ENCODE measurements around the gene HRH3. TPM values are rescaled to one million over a fixed set of nuclear protein-coding genes. Genes with fewer than 3 reads are reported as not detected.

Gene HRH3
- total RNA-seq, 1 donor from 2014 or later = not detected

- no peak for TF ChIP-seq CTCF (conservative IDR thresholded peaks at IDR 0.05; ENCODE audit: low read depth, low read length)
- DNase-seq (ENCODE audit: low read depth) = no peak
Observed at GRCh38 chr20:62205618-62206387, 14.3 kb downstream of the HRH3 start.

GRCh38 chr20:62203378-62204030 lies 16.6 kb downstream of the HRH3 start:
- no peak for TF ChIP-seq CTCF (conservative IDR thresholded peaks at IDR 0.05; ENCODE audit: low read depth, low read length)
- no peak for DNase-seq (ENCODE audit: low read depth)
- no peak overlapping the region for H3K4me3 ChIP-seq (ENCODE audit: low read depth, low read length)

More at GRCh38 chr20:62205618-62206387, 14.3 kb downstream of the HRH3 start:
- H3K4me3 ChIP-seq (ENCODE audit: low read depth, low read length) = no peak overlapping the region

GRCh38 chr20:62202676-62203377 lies 17.3 kb downstream of the HRH3 start:
- DNase-seq (ENCODE audit: low read depth) = no peak
- TF ChIP-seq CTCF (conservative IDR thresholded peaks at IDR 0.05; ENCODE audit: low read depth, low read length) = no peak
- H3K4me3 ChIP-seq (ENCODE audit: low read depth, low read length) = no peak overlapping the region

- DNase-seq (ENCODE audit: low read depth) = no peak
- TF ChIP-seq CTCF (conservative IDR thresholded peaks at IDR 0.05; ENCODE audit: low read depth, low read length) = no peak
- H3K4me3 ChIP-seq (ENCODE audit: low read depth, low read length) = no peak overlapping the region
Observed at GRCh38 chr20:62202083-62202395, 18.0 kb downstream of the HRH3 start.

- H3K4me3 ChIP-seq (ENCODE audit: low read depth, low read length) = no peak overlapping the region
- DNase-seq (ENCODE audit: low read depth) = no peak
- TF ChIP-seq CTCF (conservative IDR thresholded peaks at IDR 0.05; ENCODE audit: low read depth, low read length) = no peak
Observed at GRCh38 chr20:62201173-62202082, 18.6 kb downstream of the HRH3 start.

- H3K4me3 ChIP-seq (ENCODE audit: low read depth, low read length) = no peak overlapping the region
- no peak for TF ChIP-seq CTCF (conservative IDR thresholded peaks at IDR 0.05; ENCODE audit: low read depth, low read length)
- no peak for DNase-seq (ENCODE audit: low read depth)
Observed at GRCh38 chr20:62200491-62201172, 19.4 kb downstream of the HRH3 start.

Measured in epithelial cell of proximal tubule (primary cell).